ENCODE data around the gene DEPDC4.

- TF ChIP-seq CTCF (IDR thresholded peaks at IDR 0.05) (no peak), POLR2A (IDR thresholded peaks at IDR 0.05) (no peak)
Measured at GRCh38 chr12:100266585-100266834, 369 bp downstream of the DEPDC4 start.
